Measurements from ENCODE around the gene BNIP1.

GRCh38 chr5:173098787-173099186 is 45.5 kb upstream of the BNIP1 start:
- no peak for TF ChIP-seq CTCF (IDR thresholded peaks at IDR 0.05)
- TF ChIP-seq EP300 (IDR thresholded peaks at IDR 0.05): no peak
- TF ChIP-seq POLR2A (IDR thresholded peaks at IDR 0.05): no peak
- TF ChIP-seq POLR2AphosphoS5 (IDR thresholded peaks at IDR 0.05): no peak

All from gastroesophageal sphincter (tissue), 3 donors.